Panc1 (cell line): ENCODE measurements around the gene SLC52A3. TPM values are rescaled to one million over a fixed set of nuclear protein-coding genes. Genes with fewer than 3 reads are reported as not detected.

ENCODE experiments used
- ATAC-seq: fragments of 200-7000 bp; cut with Tn5 transposase; 2 replicates; pipeline ENCODE4 v1.9.1; 2020; ENCODE audit warnings: mild to moderate bottlenecking, moderate library complexity
- BruUV-seq: library from RNA; stranded (reverse); fragments of 400-500 nt; replicated peaks from 2 replicates; lab custom pipeline; 2021; lab: Mats Ljungman, UMichigan
- CTCF ChIA-PET: fragments of 300-600 bp; sonication (Branson Sonifier 250); formaldehyde crosslinking; loops from one replicate; lab custom pipeline; 2022; ENCODE audit warnings: antibody characterized with exemption; lab: Charles Lee
- POLR2A ChIA-PET: fragments of 300-600 bp; sonication (Branson Sonifier 250); formaldehyde crosslinking; loops from one replicate; lab custom pipeline; 2022; ENCODE audit warnings: antibody characterized with exemption; lab: Charles Lee
- DNase-seq: peaks from one replicate; pipeline ENCODE4 v3.0.0-alpha.2; 2010; ENCODE audit warnings: low read depth, low spot score
- H3K27ac ChIP-seq: 2 replicates; pipeline ENCODE4 v1.5.1; 2011; ENCODE audit warnings: mild to moderate bottlenecking, low read length, inconsistent platforms
- H3K27me3 ChIP-seq: fragments of 200-500 bp; sonication (Bioruptor generic); 2 replicates; pipeline ENCODE4 v1.6.0; 2014; ENCODE audit warnings: low read length, inconsistent platforms; ENCODE audit not compliant: control insufficient read depth, insufficient read depth
- H3K36me3 ChIP-seq: fragments of 200-500 bp; sonication (Bioruptor generic); 2 replicates; pipeline ENCODE4 v1.5.1; 2014; ENCODE audit warnings: inconsistent platforms, mild to moderate bottlenecking, low read length, moderate library complexity; ENCODE audit not compliant: control insufficient read depth, insufficient read depth
- H3K4me1 ChIP-seq: 2 replicates; pipeline ENCODE4 v1.5.1; 2011; ENCODE audit warnings: inconsistent platforms, mild to moderate bottlenecking, low read length, moderate library complexity; ENCODE audit not compliant: control insufficient read depth, insufficient read depth
- H3K4me3 ChIP-seq, 2 experiments: 2 replicates each; pipeline ENCODE4 v1.5.1; 2011 to 2012; ENCODE audit warnings: low read depth in 2 of 2, low read length in 2 of 2, mild to moderate bottlenecking in 2 of 2, inconsistent platforms in 1 of 2, moderate library complexity in 1 of 2
- H3K9me3 ChIP-seq: fragments of 200-500 bp; sonication (Bioruptor generic); 2 replicates; pipeline ENCODE4 v1.5.1; 2014; ENCODE audit warnings: low read depth, mild to moderate bottlenecking, inconsistent platforms, low read length, moderate library complexity; ENCODE audit not compliant: control insufficient read depth, insufficient read depth
- CTCF ChIP-seq: fragments of 450-650 bp; IDR thresholded peaks from 2 replicates; pipeline ENCODE4 v1.5.1; 2017; ENCODE audit warnings: mild to moderate bottlenecking
- POLR2AphosphoS5 ChIP-seq: IDR thresholded peaks from 2 replicates; pipeline ENCODE4 v1.6.1; 2012; ENCODE audit warnings: mild to moderate bottlenecking, low read depth, low read length, moderate library complexity
- REST ChIP-seq, 2 experiments: IDR thresholded peaks; 2 replicates each; pipeline ENCODE4 v1.6.1; 2011 to 2012; ENCODE audit warnings: low read depth in 2 of 2, control low read depth in 1 of 2, low read length in 1 of 2, mild to moderate bottlenecking in 1 of 2, moderate library complexity in 1 of 2; ENCODE audit not compliant: insufficient read depth in 1 of 2
- SIN3A ChIP-seq: IDR thresholded peaks from 2 replicates; pipeline ENCODE4 v1.6.1; 2012; ENCODE audit warnings: low read depth, mild to moderate bottlenecking, low read length, moderate library complexity, borderline replicate concordance; ENCODE audit not compliant: insufficient read depth
- TCF7L2 ChIP-seq: IDR thresholded peaks from 2 replicates; pipeline ENCODE4 v1.6.1; 2011; ENCODE audit warnings: mild to moderate bottlenecking, low read depth, low read length, inconsistent platforms
- in situ Hi-C: cut with HindIII; loops from 2 replicates; pipeline ENCODE4 v1.10.0; 2016; ENCODE audit warnings: low sequenced_read_pairs, low pct_unique_long_range_greater_than_20kb
- intact Hi-C: fragments of 100-400 bp; cut with micrococcal nuclease; formaldehyde crosslinking; loops from one replicate; pipeline ENCODE4 v1.10.0; 2022; ENCODE audit not compliant: unreplicated experiment
- total RNA-seq: library from RNA; stranded (reverse); gene quantifications from one replicate; pipeline ENCODE4 v1.2.1, GENCODE V29; 2021; ENCODE audit not compliant: unreplicated experiment

The SLC52A3 gene
- total RNA-seq, 1 experiment from 2014 or later, result 6.4 TPM

GRCh38 chr20:717271-717670, 51.0 kb downstream of the SLC52A3 start:
- Histone ChIP-seq H3K4me1 (no peaks in the 10 kb centered on the region), H3K27ac (no peak overlapping the region), H3K9me3 (peaks cover 4% of the 10 kb centered on the region; the same call in 1 of the 2 replicates), H3K36me3 (no peaks in the 10 kb centered on the region), H3K4me3 (no peak overlapping the region), H3K27me3 (peaks cover under 1% of the 10 kb centered on the region; the same call in 1 of the 2 replicates)
- in situ Hi-C loops, result no loop called here
- POLR2A ChIA-PET, result no interaction called here
- BruUV-seq, result no TSS peak
- no peak for TF ChIP-seq REST (IDR thresholded peaks at IDR 0.05; ENCODE audit: insufficient read depth in 1 of 2, low read depth in 2 of 2, low read length in 1 of 2)
- no peak for TF ChIP-seq SIN3A
- TF ChIP-seq TCF7L2, result no peak
- CTCF ChIA-PET, result no interaction called here
- intact Hi-C loops, result no loop called here
- ATAC-seq (no peak), DNase-seq (no peak)

- ChIA-PET POLR2A (no interaction called here), CTCF (no interaction called here)
- H3K4me3 ChIP-seq, result no peak overlapping the region
- DNase-seq (no peak), ATAC-seq (no peak)
- H3K27me3 ChIP-seq, result peaks cover 6% of the 10 kb centered on the region; the same call in 1 of the 2 replicates
- no peaks in the 10 kb centered on the region for H3K36me3 ChIP-seq
- in situ Hi-C loops (no loop called here), intact Hi-C loops (no loop called here)
- H3K9me3 ChIP-seq, result peaks cover 4% of the 10 kb centered on the region; the same call in 1 of the 2 replicates
- H3K4me1 ChIP-seq, result no peaks in the 10 kb centered on the region
- H3K27ac ChIP-seq, result no peak overlapping the region
- no TSS peak for BruUV-seq
- no peak for TF ChIP-seq TCF7L2
- no peak for TF ChIP-seq CTCF
- TF ChIP-seq POLR2AphosphoS5, result no peak
- no peak for TF ChIP-seq SIN3A
- no peak for TF ChIP-seq REST (IDR thresholded peaks at IDR 0.05; ENCODE audit: insufficient read depth in 1 of 2, low read depth in 2 of 2, low read length in 1 of 2)
Measured at GRCh38 chr20:714453-714852, 53.8 kb downstream of the SLC52A3 start.
